ENCODE data around the gene FLRT2.

Gene FLRT2

GRCh38 chr14:85566603-85567002, 36.7 kb downstream of the FLRT2 start:
- no peak for DNase-seq

GRCh38 chr14:85572011-85572410, 42.1 kb downstream of the FLRT2 start:
- DNase-seq, result no peak

DNA sequence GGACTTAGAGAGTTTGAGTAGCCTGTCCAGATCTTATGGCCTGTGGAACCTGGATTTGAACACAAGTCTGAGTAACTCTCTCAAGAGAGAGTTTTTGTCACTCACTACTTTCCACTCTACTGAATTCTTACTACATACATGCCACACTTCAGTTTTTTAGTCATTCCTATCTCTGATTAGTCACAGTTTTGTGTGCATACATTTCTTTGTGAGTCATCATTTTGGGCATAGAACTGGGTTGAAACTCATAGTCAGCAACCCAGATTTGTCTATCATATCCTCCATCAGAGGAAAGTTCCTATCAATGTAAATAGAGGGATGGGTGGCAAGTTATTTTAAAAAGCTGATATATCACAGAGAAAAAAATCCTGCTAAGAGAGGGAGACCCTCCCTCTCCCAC, 42.9 kb downstream of the FLRT2 start:
- no peak for DNase-seq

- DNase-seq, result no peak
Measured at GRCh38 chr14:85573406-85573805, 43.5 kb downstream of the FLRT2 start.

GRCh38 chr14:85574853-85575616, 45.1 kb downstream of the FLRT2 start:
- no peak for DNase-seq

DNA sequence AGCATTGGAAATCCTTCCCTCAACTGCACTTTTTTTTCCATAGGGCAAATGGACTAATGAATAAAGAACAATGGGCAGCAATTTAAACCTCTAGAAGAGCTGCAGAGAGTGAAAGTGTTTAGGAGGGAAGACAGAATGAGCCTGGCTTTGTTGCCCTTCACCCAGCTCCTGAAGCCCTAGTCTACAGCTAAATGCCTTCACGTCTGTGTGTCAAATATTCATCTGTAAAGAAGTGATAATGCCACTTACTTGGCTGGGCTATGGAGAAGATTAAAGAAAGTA, 45.6 kb downstream of the FLRT2 start:
- no peak for DNase-seq

- DNase-seq, result no peak
Measured at GRCh38 chr14:85576218-85576617, 46.3 kb downstream of the FLRT2 start.

DNA sequence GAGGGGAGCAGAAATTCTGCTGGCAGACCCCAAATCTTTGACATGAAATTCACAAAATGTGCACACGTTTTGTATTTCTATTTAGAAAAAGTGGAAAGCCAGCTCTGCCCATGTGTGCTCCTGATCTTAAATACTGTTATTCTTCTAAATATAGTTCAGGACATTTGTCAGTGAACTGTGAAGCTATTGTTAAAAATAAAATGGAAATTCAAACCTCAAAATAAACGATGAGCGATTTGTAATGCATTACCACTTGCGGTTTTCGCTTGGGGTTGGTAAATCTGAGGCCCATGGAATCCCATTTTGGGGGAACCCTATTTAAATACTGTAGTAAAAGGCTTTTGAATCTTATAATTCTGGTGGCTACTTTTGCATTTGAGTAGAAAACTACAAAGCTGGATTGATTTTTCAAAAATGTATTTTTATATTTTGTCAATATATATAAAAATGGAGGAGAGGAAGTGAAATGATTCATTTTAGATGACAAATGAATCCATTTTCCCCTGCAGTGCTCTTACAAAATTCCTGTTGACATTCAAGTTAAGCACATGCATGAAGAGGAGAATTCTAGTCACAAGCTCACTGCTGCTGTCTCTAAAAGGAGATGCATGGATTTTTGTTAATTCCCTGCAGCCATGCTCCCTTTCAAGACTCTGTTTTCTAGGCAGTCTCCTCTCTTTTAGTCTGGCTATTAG, 47.1 kb downstream of the FLRT2 start:
- DNase-seq, result no peak

- no peak for DNase-seq
Measured at GRCh38 chr14:85577543-85578114, 47.7 kb downstream of the FLRT2 start.

GRCh38 chr14:85578357-85578756, 48.4 kb downstream of the FLRT2 start:
- no peak for DNase-seq

GRCh38 chr14:85578930-85579329, 49.0 kb downstream of the FLRT2 start:
- DNase-seq, result no peak

DNA sequence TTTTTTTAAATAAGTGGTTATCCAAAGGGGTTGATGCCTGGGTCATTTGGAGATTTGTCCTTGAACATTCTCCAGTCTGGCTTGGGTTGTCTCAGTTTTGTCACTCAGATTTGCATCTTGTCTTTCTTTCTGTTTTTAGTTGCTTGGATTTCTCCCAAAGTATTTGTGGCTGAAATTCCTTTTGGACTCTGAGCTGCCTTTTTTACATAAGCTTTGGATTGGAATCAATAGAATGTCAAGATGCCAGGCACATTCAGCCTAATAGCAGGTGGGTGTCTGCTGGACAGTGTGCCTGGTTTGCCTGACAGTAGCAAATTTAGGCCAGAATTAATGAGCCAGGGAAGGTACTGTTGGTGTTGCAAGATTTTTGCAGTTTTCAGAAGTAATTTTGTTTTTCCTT, 50.0 kb downstream of the FLRT2 start:
- DNase-seq, result no peak

- DNase-seq, result no peak
Measured at GRCh38 chr14:85580536-85581140, 50.7 kb downstream of the FLRT2 start.

DNA sequence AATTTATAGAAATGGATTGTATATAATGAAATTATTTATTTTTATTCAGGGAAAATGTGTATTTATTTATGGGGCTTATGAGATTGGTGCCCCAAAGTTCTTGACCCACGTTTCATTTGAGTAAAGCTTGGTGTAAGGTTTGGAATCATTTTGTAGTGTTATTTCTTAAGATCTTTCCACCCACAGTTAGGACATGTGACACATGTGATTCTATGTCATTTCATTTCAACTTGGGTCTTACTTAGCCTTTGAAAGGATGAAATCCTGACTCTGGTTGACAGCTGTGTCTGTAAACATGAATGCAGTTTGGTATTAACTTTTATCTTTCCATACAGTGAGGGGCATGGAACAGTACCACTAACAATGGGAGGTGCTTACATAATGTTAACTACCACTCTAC, 51.7 kb downstream of the FLRT2 start:
- DNase-seq, result no peak

DNA sequence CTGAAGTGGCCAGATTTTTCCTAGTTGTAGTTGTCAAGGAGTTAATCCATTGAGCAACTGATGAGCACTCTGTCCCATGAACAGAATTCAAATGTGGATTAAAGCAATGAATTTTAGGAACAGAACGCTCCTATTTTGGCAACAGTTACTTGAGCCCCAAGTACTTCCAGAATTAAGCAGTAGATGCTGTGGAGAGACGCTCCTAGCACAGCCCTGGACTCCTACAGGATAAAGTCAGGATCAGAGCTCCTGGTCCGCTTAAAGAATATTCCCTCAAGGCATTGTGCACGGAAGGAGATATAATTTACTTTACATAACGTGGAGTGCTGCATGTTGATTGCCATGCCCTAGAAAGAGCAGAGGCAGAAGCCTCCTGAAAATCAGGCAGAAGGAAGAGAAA, 53.4 kb downstream of the FLRT2 start:
- DNase-seq, result no peak

DNA sequence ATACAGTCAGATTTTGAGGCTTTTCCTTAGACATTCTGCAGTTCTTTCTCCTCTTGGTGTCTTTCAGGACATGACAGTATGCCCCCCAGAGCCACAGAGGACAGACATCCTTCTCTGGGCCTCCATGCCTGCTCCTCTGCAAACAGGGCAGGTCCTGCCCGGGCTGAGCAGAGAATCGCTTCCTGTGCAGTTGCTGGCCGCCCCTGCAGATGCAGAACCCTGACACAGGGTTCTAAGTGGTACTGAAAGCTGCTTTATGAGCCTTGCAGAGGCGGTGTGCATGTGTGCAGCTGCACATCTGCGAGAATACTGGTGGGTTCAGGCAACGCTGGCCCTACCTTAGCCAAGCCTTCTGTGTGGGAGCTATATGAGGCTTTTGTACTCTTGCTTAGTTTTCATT, 54.5 kb downstream of the FLRT2 start:
- DNase-seq, result no peak

GRCh38 chr14:85587151-85587711, 57.3 kb downstream of the FLRT2 start:
- DNase-seq, result no peak

- no peak for DNase-seq
Measured at GRCh38 chr14:85590784-85591183, 60.8 kb downstream of the FLRT2 start.

DNA sequence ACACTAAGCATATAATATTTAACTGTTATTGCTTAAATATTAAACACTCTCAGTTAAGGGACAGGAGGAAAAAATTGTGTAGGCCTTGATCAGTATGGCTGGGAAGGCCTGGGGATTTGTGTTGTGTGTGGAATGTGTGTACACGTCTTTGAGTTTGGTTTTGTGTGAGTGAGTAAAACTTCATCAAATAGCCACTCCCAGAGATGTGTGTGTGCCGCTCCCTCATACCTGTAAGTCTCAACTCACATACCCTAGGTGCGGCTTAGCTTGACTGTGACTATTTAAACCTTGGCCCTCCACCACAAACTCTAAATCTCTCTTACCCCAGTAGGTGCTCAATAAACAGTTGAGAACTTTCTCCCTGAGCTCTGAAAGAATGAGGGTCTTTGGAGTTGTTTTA, 64.3 kb downstream of the FLRT2 start:
- no peak for DNase-seq

GRCh38 chr14:85595981-85596380, 66.0 kb downstream of the FLRT2 start:
- DNase-seq, result no peak

DNA sequence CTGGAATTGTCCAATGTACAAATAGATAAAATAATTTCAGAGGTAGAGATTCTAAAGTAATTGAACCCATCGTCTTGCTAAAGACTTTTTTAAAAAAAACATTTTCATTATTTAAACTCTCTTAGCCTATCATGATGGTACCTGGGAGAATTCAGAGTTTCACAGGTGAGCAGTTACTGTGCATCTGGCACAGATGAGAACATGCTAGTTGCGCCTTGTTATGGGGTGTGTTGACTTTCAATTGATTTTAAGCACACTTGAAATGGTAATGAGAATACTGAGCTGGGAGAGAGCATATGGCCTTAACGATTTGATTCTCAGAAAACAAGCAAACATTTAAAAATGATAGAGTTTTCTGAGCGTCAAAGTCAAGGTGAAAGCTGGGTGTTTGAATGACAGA, 66.6 kb downstream of the FLRT2 start:
- no peak for DNase-seq

DNA sequence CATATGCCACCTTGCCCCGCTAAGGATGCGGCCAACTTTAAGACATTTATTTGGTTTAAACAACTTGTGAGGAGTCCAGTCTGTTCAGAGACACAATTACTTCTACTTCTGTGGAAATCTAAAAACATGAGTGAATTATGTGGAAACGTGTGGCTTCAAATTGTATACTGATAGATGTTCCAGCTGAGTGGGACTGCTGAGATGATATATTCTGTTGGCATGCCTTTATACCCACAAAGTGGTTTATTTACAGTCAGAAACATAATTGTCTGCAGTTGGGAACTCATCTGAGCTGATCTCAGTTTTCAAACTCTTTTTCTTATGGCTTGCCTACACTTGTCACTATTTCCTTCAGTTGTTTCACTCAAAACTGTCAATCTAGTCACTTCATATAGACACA, 67.8 kb downstream of the FLRT2 start:
- no peak for DNase-seq

DNA sequence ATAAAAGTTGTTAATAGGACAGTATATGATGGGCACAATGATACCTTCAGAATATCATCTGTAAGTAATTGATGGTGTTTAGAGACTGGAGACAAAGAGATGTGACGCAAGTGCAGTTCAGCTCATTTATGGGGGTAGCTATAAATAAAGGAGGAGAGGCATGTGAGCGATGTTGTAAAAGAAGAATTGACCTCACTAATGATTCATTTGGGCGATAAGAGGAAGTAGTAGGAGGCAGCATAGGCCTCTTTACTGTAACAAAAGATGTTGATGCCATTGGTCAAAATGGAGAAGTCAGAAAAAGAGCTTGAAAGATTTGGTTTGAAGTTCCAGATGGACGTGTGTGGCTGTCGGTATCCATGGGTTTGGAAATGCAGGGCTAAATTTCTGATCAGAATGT, 70.0 kb downstream of the FLRT2 start:
- no peak for DNase-seq

DNA sequence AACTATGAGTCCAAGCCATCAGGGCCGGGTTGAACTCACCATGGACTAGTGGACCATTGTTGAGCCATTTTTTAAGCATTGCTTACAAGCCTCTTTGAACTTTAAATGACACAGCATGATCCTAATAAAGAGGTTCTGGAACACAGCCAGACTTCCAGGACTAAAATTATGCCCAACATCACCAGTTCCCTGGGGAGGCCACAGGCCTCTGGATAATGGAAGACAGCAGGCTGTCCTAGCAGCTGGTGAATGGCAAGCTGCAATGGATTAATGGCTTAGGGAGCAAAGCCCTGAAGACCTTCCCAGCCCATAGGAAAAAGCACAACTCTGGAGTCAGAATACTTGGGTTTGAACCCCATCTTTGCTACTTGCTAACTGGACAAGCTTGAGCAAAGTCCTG, 71.3 kb downstream of the FLRT2 start:
- DNase-seq, result no peak
